CD4-positive, alpha-beta T cell treated with Interleukin-6 at 100 ng/mL for 8 hours (primary cell): ENCODE measurements around the gene PGM5.
"Not testable (repeated sequence)": the region's sequence is repeated elsewhere in the genome, so short reads cannot be mapped to it uniquely, and the experiment has no call there.

Experiments
- DNase-seq: peaks from one replicate; pipeline ENCODE4 v3.0.0-alpha.2; 2020; ENCODE audit warnings: mixed read lengths, low spot score

Gene PGM5

DNA sequence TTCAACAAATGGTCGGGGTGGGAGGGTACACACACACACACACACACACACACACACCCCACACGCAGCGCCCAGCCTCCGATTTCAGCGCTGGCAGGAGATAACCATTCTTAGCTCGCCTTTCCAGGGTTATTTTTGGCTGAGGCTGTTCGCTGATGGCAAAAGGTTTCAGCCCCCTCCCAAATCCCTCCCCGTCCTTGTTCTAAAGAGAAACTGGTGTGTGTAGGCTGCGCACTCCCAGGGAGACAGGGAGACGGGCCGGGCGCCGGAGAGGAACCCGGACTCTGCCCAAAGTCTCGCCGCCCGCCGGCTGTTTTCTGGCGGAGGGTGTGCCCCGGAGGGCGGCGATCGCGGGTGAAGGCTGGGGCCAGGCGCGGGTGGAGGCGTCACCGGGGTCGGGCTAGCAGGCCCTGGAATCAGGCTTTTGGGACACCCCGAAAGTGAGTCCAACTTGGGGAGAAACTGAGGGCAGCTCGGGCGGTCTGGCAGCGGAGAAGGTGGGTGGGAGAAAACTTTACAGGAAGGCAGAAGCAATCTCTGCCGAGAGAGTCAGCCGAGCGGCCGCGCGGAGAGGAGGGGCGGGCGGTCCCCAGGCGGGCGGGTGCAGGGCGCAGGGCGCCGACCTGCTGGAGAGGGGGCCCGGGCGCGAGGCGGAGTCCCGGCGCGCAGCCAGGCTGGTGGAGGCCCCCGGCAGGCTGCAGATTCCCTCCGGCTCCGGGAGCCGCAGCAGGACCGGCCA lies at the start of gene PGM5:
Gene PGM5 (plus strand): TSS at position 232 of the 739 bp plus-strand sequence. CDS start 517 bp downstream, outside the sequence.
- not testable (repeated sequence) for DNase-seq

- DNase-seq = not testable (repeated sequence)
Measured at GRCh38 chr9:68307127-68307526, 49.3 kb upstream of the PGM5 start.

DNA sequence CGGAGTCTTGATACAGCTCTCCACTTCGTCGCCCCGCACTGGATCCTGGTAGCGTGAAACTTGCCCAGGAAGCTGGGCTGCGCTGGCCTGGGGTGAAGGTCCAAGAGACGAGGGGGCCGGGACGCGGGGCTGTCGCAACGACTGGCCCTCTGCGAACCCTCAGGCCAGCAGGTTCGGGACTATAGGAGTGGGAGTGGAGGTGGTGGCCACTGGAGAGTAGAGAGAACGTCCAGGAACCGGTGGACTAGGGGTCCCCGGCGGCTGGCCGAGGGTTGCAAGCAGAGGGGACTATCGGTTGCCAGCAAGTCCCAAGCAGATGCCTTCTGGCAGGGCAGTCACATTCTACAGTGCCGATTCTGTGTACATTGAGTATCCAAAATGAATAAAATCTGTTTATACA lies 48.8 kb upstream of the PGM5 start:
- not testable (repeated sequence) for DNase-seq

DNA sequence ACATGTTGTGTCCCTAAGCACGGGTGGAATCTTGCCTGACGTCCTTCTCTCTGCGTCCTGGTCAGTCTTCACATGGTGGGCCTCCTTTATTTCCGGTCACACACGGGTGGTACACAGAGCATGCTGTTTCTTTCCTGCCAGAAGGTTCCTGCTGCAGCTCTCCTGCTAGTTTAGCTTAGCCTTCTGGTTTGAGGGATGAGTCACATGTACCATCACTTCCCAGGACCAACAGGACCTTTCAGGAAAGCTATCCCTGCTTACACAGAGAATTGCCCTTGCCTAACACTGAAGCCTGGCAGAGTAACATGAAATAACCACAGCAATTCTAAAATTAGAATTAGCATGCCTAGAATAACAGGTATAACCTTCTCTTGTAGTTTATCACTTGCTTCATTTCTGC lies 45.2 kb upstream of the PGM5 start:
- not testable (repeated sequence) for DNase-seq

DNA sequence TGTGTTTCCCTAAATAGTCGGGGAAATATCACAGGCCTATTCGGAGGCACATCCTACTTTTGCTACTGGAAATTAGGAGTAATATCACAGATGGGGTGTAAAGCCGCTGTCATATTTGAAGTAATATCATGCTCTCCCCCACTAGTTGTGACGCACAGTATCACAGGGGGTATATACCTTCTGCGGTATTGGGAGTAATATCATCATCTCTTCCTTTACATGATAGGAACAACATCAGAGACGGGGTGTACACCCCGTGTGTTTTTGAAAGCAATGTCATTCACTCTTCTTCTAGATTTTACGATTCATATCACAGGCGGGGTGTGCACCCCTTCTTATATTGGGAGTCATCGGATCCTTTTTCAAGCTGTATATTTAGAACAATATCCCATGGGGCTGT lies 38.2 kb upstream of the PGM5 start:
- DNase-seq = not testable (repeated sequence)

DNA sequence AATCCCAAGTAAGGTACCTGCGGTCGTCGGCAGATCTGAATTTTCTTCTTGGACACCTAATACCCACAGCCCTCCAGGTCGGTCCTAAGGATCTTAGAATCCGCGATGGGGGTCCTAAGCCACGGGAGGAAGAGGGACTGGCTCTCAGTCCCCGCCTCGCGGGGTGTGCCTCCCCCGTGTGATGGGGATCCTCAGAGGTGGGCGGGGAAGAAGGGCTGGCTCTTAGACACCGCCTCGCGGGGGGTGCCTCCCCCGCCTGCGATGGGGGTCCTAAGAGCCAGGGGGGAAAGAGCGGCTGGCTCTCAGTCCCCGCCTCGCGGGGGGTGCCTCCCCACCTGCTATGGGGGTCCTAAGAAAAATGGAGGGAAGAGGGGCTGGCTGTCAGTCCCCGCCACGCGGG lies 32.7 kb upstream of the PGM5 start:
- DNase-seq = not testable (repeated sequence)

DNA sequence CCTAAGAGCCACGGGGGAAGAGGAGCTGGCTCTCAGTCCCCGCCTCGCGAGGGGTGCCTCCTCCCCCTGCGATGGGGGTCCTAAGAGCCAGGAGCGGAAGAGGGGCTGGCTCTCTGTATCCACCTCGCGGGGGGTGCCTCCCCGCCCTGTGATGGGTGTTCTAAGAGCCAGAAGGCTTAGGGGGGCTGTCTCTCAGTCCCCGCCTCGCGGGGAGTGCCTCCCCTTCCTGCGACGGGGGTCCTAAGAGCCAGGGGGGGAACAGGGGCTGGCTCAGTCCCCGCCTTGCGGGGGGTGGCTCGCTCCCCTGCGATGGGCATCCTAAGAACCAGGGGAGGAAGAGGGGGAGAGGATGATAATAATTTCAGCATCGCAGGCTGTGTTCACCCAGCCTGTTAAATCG lies 31.9 kb upstream of the PGM5 start:
- DNase-seq = not testable (repeated sequence)

DNA sequence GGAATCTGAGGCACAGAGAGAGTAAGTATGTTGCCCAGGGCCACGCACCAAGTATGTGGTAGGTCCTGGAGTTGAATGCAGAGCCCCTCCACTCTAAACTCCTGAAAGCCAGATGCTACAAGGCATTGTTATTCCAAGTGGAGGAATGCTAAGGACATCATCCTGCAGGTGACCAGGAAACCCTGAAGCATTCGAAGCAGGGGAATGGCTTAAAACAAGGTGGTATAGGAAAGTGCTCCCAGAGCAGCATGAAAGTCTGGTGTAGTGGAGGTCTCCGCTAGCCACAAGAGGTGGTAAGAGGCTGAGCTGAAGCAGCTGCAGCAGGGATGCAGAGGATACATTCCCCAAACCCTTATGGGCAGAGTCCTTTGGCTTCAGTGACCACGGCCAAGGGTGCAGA lies 27.3 kb upstream of the PGM5 start:
- DNase-seq = not testable (repeated sequence)

GRCh38 chr9:68330531-68331173 lies 25.8 kb upstream of the PGM5 start:
- not testable (repeated sequence) for DNase-seq

- not testable (repeated sequence) for DNase-seq
Measured at GRCh38 chr9:68332122-68332521, 24.3 kb upstream of the PGM5 start.

GRCh38 chr9:68335935-68336334 lies 20.5 kb upstream of the PGM5 start:
- not testable (repeated sequence) for DNase-seq

DNA sequence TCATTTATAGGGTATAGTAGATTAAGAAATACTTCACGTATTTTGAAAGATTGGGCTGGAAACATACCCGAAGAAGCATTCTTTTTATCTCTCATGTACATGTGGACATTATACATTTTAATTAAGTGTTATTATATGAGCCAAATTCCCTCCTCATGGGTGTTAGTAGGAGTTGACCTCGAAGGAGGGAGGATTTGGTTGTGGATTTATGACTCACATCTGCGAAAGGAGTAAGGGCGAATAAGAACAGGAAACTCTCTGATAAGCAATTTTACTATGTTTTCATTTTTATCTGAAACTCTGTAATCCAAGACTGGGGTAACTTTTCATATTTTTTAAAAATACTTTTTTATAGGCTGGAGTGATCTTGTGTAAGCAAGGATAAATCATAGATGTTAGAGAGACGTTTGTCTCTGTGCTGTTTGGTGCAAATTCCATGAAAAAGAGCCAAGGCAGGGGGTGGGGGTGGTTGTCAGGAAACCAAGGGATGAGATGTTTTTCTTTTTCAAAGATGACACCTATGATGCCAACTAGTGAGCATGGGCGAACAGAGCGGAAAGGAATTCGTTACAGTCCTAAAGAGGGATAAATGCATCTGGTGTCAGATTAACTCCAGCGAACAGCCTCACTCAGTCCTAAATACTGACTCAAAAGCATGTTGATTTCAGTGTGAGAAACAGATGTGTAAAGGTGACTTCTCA lies 19.6 kb upstream of the PGM5 start:
- DNase-seq = not testable (repeated sequence)

GRCh38 chr9:68338000-68338399 lies 18.4 kb upstream of the PGM5 start:
- DNase-seq = not testable (repeated sequence)

GRCh38 chr9:68342265-68343025 lies 14.0 kb upstream of the PGM5 start:
- not testable (repeated sequence) for DNase-seq

DNA sequence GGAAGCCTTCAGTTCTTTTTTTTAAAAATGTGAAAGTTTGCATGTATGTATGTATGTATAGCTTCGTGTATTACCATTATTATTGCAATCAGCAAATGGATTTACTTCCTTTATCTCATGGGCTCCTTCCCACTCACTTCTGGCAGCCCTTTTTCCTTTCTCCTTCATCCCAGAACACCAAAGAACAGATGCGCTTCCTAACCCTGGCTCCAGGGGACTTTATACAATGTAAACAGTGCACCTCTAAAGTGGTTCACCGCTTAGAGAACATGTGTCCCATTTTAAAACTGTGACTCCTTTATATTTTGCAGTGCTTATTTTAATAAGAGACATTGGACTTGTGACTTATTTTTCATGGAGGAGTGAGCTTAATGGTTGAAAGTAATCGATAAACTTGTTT lies 13.2 kb upstream of the PGM5 start:
- DNase-seq = not testable (repeated sequence)

- DNase-seq = not testable (repeated sequence)
Measured at GRCh38 chr9:68343992-68344391, 12.4 kb upstream of the PGM5 start.

GRCh38 chr9:68351689-68352088 lies 4.7 kb upstream of the PGM5 start:
- not testable (repeated sequence) for DNase-seq

DNA sequence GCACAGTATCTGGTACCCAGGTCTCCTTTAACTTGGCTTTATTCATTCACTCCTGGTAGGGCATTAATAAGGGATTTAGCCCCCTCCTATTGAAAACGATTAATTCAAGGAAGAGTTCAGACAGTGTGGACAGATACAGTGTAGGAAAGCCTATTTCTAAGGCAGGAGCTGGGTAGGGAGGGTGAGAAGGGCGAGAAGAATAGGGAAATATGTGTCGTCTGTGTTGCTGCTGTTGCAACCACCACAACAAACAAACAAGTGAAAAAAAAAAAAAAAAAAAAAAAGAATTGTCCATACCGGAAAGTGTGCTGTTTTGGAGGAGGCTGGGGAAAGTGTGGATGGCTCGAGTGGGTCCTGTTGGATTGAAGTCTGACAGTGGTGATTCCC lies 425 bp upstream of the PGM5 start:
- not testable (repeated sequence) for DNase-seq

- not testable (repeated sequence) for DNase-seq
Measured at GRCh38 chr9:68357119-68357714, 806 bp downstream of the PGM5 start.

- not testable (repeated sequence) for DNase-seq
Measured at GRCh38 chr9:68366933-68367547, 10.6 kb downstream of the PGM5 start.

DNA sequence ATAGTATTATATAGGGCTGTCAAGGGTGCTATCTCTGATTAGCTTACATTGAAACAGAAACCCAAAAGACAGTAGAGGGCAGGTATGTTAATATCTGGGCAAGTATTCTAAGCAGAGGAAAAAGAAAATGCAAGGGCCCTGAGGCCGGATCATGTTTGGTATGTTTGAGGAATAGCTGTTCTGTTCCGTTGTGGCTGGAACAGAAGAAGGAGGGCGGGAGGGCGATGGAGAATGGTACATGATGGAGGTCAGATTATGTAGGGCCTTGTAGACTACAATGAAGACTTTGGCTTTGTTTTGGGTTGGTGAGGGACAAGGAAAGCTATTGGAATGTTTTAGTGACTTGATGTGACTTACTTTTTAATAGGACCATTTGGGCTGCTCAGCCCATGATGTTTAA lies 19.4 kb downstream of the PGM5 start:
- not testable (repeated sequence) for DNase-seq
